Posterior vena cava (tissue), 2 donors: ENCODE results near the gene MROH7. TPM values are rescaled to one million over a fixed set of nuclear protein-coding genes. Genes with fewer than 3 reads are reported as not detected.
"Not testable (repeated sequence)": the region's sequence is repeated elsewhere in the genome, so short reads cannot be mapped to it uniquely, and the experiment has no call there.

Source experiments
- DNase-seq: peaks from one replicate; pipeline ENCODE4 v3.0.0-alpha.2; 2020; ENCODE audit warnings: low spot score
- intact Hi-C, 2 donors: fragments of 100-400 bp; cut with DNase I; formaldehyde crosslinking; loops; one replicate each; pipeline versions ENCODE4 v1.14.1 to v1.14.2; 2022 to 2023
- total RNA-seq, 2 donors: library from RNA; stranded (reverse); fragmentation: NEBNext Ultra II Directional; extraction: Animal tissue kit (Norgen Biotek cat#: 25700); gene quantifications; one replicate each; pipeline ENCODE4 v1.2.1, GENCODE V29; 2021
- donor health status: DM: yes; HTN: yes; CAD: no.
- donor health status: DM: yes; HTN: yes; CAD: no.

MROH7 gene
- total RNA-seq, 2 donors from 2014 or later = 2.5 to 4.8 TPM

- intact Hi-C loops = no loop called here
- DNase-seq = no peak
Observed at GRCh38 chr1:54608566-54609230, 32.9 kb upstream of the MROH7 start.

GRCh38 chr1:54609301-54609921, 32.2 kb upstream of the MROH7 start:
- intact Hi-C loops = no loop called here
- no peak for DNase-seq

DNA sequence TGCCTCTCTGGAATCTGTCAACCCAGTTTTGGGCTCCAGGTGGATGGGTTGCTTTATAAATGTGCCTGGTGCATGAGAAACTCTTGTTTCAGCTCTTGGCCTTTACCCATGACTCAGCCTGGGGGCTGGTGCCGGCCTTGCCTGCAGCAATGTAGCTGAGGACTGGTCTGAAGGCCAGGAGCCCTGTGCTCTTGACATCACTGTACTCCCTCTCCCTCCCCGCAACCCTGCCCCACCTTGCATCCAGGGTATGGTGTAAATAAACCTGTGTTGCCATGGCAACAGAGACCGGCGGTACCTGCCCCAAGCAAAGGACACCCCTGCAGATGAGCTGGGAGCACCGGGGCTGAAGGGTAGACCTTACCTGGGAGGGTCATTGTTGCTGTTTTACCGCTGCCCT, 31.5 kb upstream of the MROH7 start:
- intact Hi-C loops = no loop called here

GRCh38 chr1:54610601-54611580, 30.7 kb upstream of the MROH7 start:
- no peak for DNase-seq

More for the DNA sequence above, 31.5 kb upstream of the MROH7 start:
- DNase-seq = no peak

GRCh38 chr1:54611621-54612020, 30.0 kb upstream of the MROH7 start:
- no peak for DNase-seq
- intact Hi-C loops = no loop called here

More at GRCh38 chr1:54610601-54611580, 30.7 kb upstream of the MROH7 start:
- intact Hi-C loops = no loop called here

- DNase-seq = no peak
- intact Hi-C loops = no loop called here
Observed at GRCh38 chr1:54614024-54614423, 27.6 kb upstream of the MROH7 start.

- DNase-seq = peak; percentile 58
- intact Hi-C loops = no loop called here
Observed at GRCh38 chr1:54614563-54614962, 27.0 kb upstream of the MROH7 start.

DNA sequence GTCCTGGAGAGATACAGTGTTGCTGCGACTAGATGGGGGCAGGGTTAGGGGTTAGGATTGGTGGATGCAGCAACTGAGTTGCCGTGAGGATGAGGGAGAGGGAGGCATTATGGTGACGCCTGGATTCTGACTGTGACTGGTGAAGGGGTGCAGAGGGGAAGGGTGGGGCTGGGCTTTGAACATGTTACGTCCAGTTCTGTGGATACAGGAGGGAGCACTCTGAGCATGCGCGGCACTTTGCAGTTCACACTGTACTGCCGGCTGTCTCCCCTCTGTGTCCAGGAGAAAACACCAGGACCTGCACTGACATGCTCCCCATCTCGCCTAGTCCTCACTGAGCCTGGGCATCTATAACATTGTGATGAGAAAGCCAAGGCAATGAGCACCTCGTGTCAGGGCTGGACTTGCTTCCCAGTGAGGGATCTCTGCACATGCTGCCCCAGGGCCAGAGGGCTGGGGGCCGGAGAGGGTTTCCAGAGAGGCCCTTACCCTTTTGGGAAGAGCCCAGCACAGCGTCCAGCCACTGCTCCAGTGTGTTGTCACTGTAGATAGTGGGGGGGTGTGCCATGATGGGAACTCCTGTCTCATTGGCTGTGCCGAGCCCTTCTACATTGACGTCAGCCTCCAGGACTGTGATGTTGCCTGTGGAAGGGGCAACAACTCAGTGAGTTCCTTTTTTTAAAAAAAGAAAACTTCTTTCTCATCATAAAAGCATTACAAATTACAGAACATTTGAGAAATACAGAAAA, 25.9 kb upstream of the MROH7 start:
- no peak for DNase-seq
- intact Hi-C loops = no loop called here

DNA sequence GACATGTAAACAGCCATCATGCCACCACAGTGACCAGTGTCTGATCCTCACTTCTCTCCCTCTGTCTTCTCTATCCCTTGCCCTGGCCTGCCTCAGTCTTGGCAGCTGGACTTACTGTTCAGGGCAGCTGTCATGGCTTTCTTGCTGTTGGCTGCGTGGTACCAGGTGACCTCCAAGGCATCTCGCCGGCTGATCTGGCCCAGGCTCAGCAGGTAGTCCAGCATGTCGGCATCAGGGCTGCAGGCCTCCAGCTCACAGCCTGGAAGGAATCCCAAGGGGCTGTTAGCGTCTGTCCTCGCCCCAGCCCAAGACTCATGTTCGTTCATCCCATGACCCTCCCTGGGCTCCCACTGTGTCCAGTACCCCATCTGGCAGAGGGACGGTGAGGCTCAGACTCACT, 21.8 kb upstream of the MROH7 start:
- intact Hi-C loops = no loop called here
- no peak for DNase-seq

DNA sequence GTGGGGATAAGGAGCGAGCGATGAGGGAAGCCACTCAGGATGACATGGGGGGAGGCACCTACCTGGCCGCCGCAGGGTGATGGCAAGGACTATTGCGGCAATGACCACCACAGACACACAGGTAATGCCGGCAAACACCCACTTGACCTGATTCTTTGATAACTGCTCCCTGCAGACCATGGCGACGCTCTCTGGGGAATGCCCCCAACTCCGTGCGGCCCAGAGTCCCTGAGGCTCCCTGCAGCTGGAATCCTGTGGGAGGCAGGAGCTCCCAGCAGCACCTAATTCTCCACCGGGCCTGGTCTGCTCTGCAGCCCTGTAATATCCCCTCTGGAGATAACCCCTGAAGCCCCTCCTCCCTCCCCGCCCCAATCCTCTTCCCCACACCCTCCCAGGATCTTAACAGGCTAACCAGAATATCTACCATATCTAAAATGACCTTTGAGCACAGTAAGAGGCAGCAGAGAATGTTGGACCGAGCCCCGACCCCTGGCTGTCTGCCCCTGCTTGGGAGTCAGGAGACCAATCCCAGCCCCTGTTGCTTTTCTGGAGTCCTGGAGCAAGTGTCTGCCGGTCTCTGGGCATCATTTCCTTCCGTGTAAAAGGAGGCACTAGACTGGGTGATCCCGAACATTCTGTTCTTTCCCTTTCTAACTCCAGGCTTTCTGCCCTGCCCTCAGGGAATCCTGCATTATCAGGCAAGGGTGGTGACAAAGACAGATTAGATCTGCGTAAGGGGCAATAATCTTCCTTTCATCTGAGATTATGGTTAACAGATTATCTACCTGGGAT, 18.2 kb upstream of the MROH7 start, which contains the start of gene FAM151A:
TSS of gene FAM151A (minus strand) at position 310 of the 792 bp plus-strand sequence. CDS start at position 180, 130 bp downstream.
- DNase-seq = no peak
- intact Hi-C loops = no loop called here

DNA sequence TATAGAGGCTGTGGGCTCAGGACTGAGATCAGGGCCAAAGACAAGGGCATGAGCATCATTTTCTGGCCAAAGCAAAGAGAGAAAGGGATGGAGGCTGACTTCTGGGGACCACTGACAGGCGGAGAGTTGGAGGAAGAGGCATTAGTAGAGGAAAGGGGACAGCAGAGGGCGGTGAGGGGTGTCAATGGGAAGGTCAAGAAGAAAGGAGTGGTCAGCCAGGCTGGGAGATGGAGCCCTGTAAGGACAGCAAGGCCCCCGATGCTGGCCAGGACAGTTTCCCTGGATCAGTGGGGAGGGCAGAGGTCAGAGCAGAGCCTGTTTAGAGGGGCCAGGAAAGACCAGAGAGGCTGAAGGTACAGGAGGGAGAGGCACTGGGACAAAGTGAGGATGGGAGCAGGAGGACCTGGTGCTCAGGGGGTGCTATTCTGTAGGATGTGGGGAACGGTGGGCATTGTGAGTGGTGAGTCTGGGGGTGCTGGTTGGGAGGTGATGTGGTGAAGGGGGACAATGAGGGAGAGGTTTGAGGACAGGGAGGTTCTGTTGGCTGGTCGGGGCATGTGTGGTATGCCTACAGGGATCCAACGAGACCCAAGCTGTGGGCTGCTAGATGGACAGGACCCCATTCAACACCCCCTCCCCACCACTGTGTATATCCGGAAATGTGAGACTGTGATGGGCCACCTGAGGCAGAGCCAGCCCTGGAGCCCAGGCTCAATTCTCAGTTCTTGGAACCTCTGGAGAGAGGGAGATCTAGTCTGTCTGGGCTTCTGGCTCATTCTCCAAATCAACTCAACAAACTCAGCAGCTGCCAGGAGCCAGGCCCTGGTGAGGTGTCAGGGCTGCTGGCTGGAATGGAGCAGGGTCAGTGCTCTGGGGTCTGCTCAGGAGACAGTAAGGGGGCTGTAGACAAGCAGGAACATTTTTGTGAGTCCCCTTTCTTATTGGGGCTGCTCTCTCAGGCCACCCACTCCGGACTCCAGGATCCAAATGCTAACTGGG, 16.8 kb upstream of the MROH7 start:
- intact Hi-C loops = no loop called here
- DNase-seq = no peak

DNA sequence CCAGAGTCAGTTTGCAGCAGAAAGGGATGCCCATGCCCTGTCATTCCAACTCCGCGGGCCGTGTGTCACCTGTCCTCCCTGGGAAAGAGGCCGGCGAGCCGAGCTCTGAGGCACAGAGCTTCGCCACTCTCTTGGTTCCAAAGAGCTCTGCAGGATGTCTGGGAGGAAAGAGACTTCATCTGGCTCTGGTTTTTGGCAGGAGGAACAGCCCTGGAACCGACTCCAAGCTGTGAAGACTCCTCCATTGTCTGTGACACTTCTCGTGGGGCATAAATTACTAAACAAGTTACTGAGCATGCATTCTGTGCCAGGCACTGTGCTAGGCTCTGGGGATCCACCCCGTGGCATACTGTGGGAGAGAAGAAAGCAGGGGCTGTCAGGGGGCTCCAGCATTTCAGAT, 14.4 kb upstream of the MROH7 start:
- DNase-seq = no peak

DNA sequence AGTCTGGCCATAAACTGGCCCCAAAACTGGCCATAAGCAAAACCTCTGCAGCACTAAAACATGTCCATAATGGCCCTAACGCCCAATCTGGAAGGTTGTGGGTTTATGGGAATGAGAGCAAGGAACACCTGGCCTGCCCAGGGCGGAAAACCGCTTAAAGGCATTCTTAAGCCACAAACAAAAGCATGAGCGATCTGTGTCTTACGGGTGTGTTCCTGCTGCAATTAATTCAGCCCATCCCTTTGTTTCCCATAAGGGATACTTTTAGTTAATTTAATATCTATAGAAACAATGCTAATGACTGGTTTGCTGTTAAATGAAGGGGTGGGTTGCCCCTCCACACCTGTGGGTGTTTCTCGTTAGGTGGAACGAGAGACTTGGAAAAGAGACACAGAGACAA, 5.8 kb upstream of the MROH7 start:
- DNase-seq, intact Hi-C loops: not testable (repeated sequence)

More for the DNA sequence above, 14.4 kb upstream of the MROH7 start:
- intact Hi-C loops = no loop called here

DNA sequence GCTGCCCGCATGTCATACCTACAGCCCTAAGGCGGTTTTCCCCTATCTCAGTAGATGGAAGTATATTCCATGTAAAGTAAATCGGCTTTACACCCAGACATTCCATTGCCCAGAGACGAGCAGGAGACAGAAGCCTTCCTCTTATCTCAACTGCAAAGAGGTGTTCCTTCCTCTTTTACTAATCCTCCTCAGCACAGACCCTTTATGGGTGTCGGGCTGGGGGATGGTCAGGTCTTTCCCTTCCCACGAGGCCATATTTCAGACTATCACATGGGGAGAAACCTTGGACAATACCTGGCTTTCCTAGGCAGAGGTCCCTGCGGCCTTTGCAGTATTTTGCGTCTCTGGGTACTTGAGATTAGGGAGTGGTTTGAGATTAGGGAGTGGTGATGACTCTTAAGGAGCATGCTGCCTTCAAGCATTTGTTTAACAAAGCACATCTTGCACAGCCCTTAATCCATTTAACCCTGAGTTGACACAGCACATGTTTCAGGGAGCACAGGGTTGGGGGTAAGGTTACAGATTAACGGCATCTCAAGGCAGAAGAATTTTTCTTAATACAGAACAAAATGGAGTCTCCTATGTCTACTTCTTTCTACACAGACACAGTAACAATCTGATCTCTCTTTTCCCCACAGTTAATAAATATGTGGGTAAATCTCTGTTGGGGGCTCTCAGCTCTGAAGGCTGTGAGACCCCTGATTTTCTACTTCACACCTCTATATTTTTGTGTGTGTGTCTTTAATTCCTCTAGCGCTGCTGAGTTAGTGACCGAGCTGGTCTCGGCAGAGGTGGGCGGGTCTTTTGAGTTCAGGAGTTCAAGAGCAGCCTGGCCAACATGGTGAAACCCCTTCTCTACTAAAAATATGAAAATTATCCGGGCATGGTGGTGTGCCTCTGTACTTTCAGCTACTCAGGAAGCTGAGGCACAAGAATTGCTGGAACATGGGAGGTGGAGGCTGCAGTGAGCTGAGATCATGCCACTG, 4.8 kb upstream of the MROH7 start:
- DNase-seq, intact Hi-C loops: not testable (repeated sequence)

DNA sequence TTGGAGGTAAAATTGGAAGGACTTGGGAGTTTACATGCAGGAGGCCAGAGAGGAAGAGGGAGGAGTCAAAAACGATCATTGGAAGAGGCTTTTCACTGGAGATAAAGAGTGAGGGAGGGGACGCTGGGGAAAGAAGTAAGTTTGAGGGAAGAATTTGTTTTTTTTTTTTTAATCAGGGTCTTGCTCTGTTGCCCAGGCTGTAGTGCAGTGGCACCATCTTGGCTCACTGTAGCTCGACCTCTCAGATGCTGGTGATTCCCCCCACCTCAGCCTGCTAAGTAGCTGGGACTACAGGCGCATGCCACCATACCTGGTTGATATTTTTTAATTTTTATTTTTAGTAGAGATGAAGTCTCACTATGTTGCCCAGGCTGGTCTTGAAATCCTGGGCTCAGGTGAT, 1.2 kb upstream of the MROH7 start:
- DNase-seq = no peak
- intact Hi-C loops = no loop called here

- intact Hi-C loops = no loop called here
- no peak for DNase-seq
Observed at GRCh38 chr1:54643736-54644135, 2.1 kb downstream of the MROH7 start.
